PC-9 (cell line): ENCODE measurements around the gene UCN3. TPM values are rescaled to one million over a fixed set of nuclear protein-coding genes. Genes with fewer than 3 reads are reported as not detected.

ENCODE experiments used
- BruUV-seq: library from RNA; stranded (reverse); fragments of 400-500 nt; replicated peaks from 2 replicates; lab custom pipeline; 2021; lab: Mats Ljungman, UMichigan
- CTCF ChIA-PET: fragments of 300-600 bp; sonication (Branson Sonifier 250); formaldehyde crosslinking; loops from one replicate; lab custom pipeline; 2022; ENCODE audit warnings: antibody characterized with exemption; lab: Charles Lee
- POLR2A ChIA-PET: fragments of 300-600 bp; sonication (Branson Sonifier 250); formaldehyde crosslinking; loops from one replicate; lab custom pipeline; 2022; ENCODE audit warnings: antibody characterized with exemption; ENCODE audit not compliant: unreplicated experiment; lab: Charles Lee
- DNase-seq, 2 experiments: peaks; one replicate each; pipeline versions ENCODE4 v3.0.0 to v3.0.0-alpha.2; 2015 to 2022; ENCODE audit warnings: mixed read lengths in 1 of 2
- H2AFZ ChIP-seq: fragments of 200-600 bp; sonication (generic); 2 replicates; pipeline ENCODE4 v1.8.1; 2017; ENCODE audit warnings: antibody characterized with exemption
- H3F3A ChIP-seq: fragments of 200-600 bp; sonication (generic); 2 replicates; pipeline ENCODE4 v1.8.1; 2017; ENCODE audit warnings: antibody characterized with exemption, mild to moderate bottlenecking, low read depth; ENCODE audit not compliant: insufficient read depth
- H3K27ac ChIP-seq: fragments of 200-600 bp; sonication (generic); 2 replicates; pipeline ENCODE4 v1.6.1; 2016; ENCODE audit warnings: mixed run types
- H3K27me3 ChIP-seq: fragments of 200-600 bp; sonication (generic); 2 replicates; pipeline ENCODE4 v1.6.1; 2016; ENCODE audit warnings: low read depth, mixed run types; ENCODE audit not compliant: insufficient read depth
- H3K36me3 ChIP-seq: fragments of 200-600 bp; sonication (generic); 2 replicates; pipeline ENCODE4 v1.6.1; 2016; ENCODE audit warnings: low read depth, mixed run types
- H3K4me1 ChIP-seq: fragments of 200-600 bp; sonication (generic); replicated peaks from 2 replicates; pipeline ENCODE4 v1.6.1; 2016; ENCODE audit warnings: mixed run types; ENCODE audit not compliant: insufficient read depth
- H3K4me2 ChIP-seq: fragments of 200-600 bp; sonication (generic); 2 replicates; pipeline ENCODE4 v1.6.1; 2017; ENCODE audit warnings: mixed run types
- H3K4me3 ChIP-seq: fragments of 200-600 bp; sonication (generic); 2 replicates; pipeline ENCODE4 v1.6.1; 2016; ENCODE audit warnings: mixed run types
- H3K79me2 ChIP-seq: fragments of 200-600 bp; sonication (generic); 2 replicates; pipeline ENCODE4 v1.6.1; 2017; ENCODE audit warnings: low read depth, mixed run types
- H3K9me2 ChIP-seq: fragments of 200-600 bp; sonication (generic); 2 replicates; pipeline ENCODE4 v1.8.1; 2017; ENCODE audit warnings: mild to moderate bottlenecking; ENCODE audit not compliant: insufficient read depth
- H3K9me3 ChIP-seq: fragments of 200-600 bp; sonication (generic); 2 replicates; pipeline ENCODE4 v1.8.1; 2016; ENCODE audit warnings: low read depth; ENCODE audit not compliant: insufficient read depth
- H4K20me1 ChIP-seq: fragments of 200-600 bp; sonication (generic); 2 replicates; pipeline ENCODE4 v1.8.1; 2017; ENCODE audit not compliant: insufficient read depth
- CTCF ChIP-seq: fragments of 200-600 bp; sonication (generic); conservative IDR thresholded peaks from 2 replicates; pipeline ENCODE4 v1.6.1; 2017; ENCODE audit warnings: mixed run types, antibody characterized with exemption, mild to moderate bottlenecking, moderate library complexity
- EZH2 ChIP-seq: fragments of 200-600 bp; sonication (generic); IDR thresholded peaks from 2 replicates; pipeline ENCODE4 v1.8.0; 2017; ENCODE audit warnings: antibody characterized with exemption, low read depth
- intact Hi-C: fragments of 100-400 bp; cut with micrococcal nuclease; formaldehyde crosslinking; loops from one replicate; pipeline ENCODE4 v1.10.0; 2022; ENCODE audit not compliant: unreplicated experiment
- total RNA-seq: library from RNA; stranded (reverse); gene quantifications from 2 replicates; pipeline ENCODE4 v1.2.3, GENCODE V29; 2021

UCN3 gene
- total RNA-seq, 1 experiment from 2014 or later: not detected

GRCh38 chr10:5364374-5364773, 392 bp upstream of the UCN3 start:
- no peaks in the 10 kb centered on the region for H3F3A ChIP-seq
- CTCF ChIA-PET: no interaction called here
- no peaks in the 10 kb centered on the region for H3K27me3 ChIP-seq
- intact Hi-C loops: no loop called here
- no peaks in the 10 kb centered on the region for H3K4me1 ChIP-seq
- TF ChIP-seq CTCF: no peak
- TF ChIP-seq EZH2: no peak
- no TSS peak for BruUV-seq
- no peak overlapping the region for H3K4me2 ChIP-seq
- no peaks in the 10 kb centered on the region for H3K36me3 ChIP-seq
- no peaks in the 10 kb centered on the region for H4K20me1 ChIP-seq
- H2AFZ ChIP-seq: no peak overlapping the region
- no peak overlapping the region for H3K4me3 ChIP-seq
- H3K27ac ChIP-seq: no peak overlapping the region
- POLR2A ChIA-PET: interaction anchor here (0.6 kb wide), 1 partner anchor 193 kb away, joined by 5 read pairs; no protein-coding TSS in a partner anchor
- DNase-seq: no peak
- no peaks in the 10 kb centered on the region for H3K9me3 ChIP-seq
- H3K79me2 ChIP-seq: no peaks in the 10 kb centered on the region
- no peaks in the 10 kb centered on the region for H3K9me2 ChIP-seq

DNA sequence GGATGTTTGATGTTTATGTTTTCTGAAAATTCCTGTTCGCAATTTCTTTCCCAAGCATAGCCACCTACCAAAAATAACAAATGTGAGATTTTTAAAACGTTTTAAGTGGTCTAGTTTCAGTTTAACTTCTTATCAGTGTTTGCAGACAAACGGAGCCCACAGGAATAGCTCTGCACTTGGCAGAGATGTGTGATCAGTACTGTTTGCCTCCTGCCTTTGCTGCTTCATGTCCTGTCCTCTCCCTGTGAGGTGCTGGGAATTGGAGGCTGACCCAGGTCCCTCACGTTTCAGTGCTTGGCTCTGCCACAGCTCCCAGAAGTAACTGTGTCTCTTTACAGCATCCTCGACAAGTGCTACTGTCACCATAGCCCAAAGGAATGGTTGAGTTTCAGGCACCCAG, 1.2 kb downstream of the UCN3 start:
- Histone ChIP-seq H3K36me3 (no peaks in the 10 kb centered on the region), H3K79me2 (no peaks in the 10 kb centered on the region), H3F3A (peaks cover 2% of the 10 kb centered on the region; the same call in 1 of the 2 replicates), H3K4me2 (no peak overlapping the region), H3K9me3 (no peaks in the 10 kb centered on the region), H3K4me1 (no peaks in the 10 kb centered on the region), H3K9me2 (no peaks in the 10 kb centered on the region), H4K20me1 (no peaks in the 10 kb centered on the region), H3K4me3 (no peak overlapping the region), H3K27ac (no peak overlapping the region), H2AFZ (no peak overlapping the region), H3K27me3 (no peaks in the 10 kb centered on the region)
- POLR2A ChIA-PET: no interaction called here
- no peak for DNase-seq
- intact Hi-C loops: no loop called here
- no peak for TF ChIP-seq CTCF
- no peak for TF ChIP-seq EZH2
- CTCF ChIA-PET: no interaction called here
- BruUV-seq: no TSS peak

GRCh38 chr10:5369362-5370158, 4.8 kb downstream of the UCN3 start:
- Histone ChIP-seq H3K4me3 (no peak overlapping the region), H3K79me2 (no peaks in the 10 kb centered on the region), H3K9me3 (no peaks in the 10 kb centered on the region), H3K4me1 (no peaks in the 10 kb centered on the region), H2AFZ (no peak overlapping the region), H3K9me2 (no peaks in the 10 kb centered on the region), H4K20me1 (no peaks in the 10 kb centered on the region), H3K36me3 (no peaks in the 10 kb centered on the region), H3K27me3 (no peaks in the 10 kb centered on the region), H3F3A (peaks cover 5% of the 10 kb centered on the region; the same call in 1 of the 2 replicates), H3K4me2 (no peak overlapping the region), H3K27ac (no peak overlapping the region)
- intact Hi-C loops: no loop called here
- CTCF ChIA-PET: no interaction called here
- no TSS peak for BruUV-seq
- TF ChIP-seq EZH2 (no peak), CTCF (no peak)
- no peak for DNase-seq
- POLR2A ChIA-PET: interaction anchor here (0.6 kb wide), 1 partner anchor 576 kb away, joined by 5 read pairs; no protein-coding TSS in a partner anchor
